Measurements from ENCODE around the gene CUEDC1. TPM values are rescaled to one million over a fixed set of nuclear protein-coding genes. Genes with fewer than 3 reads are reported as not detected.

CUEDC1 gene
- total and polyA plus RNA-seq, 2 of the 4 experiments (the other 2 are of a cell fraction): 4.1 to 21.2 TPM

DNA sequence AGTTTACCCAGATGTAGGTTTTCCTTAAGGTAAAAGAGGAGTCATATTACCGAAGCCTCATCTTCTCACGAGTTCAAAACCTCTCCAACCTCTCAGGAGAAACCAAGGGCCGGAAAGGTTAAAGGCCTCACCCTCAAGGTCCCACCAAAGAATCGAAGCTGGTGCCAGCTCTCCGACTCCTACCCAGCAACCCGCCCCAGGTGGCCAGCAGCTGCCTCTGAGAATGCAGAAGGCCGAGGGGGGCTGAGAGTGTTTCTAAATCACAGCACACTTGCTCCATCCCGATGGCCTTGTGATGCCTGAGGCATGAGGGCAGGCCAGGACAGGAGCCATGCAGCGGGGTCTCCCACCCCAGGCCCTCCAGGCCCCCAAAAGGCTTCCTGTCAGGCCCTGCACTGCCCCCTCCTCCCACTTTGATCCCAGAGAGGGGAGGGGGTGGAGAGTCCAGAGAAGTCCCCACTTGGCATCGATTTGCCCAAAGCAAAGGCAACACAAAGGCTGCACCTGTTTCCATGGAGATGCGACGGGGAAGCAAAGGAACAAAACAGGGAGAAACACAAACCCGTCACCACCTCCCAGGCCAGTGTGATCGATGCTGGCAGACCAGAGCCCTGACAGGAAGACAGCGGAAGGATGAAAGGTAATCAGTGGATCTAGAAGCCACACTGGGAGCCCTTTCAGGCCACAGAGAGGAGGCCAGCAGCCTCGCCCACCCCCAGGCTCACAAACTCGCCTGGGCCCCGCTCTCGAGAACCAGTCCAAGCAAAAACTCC lies 39.0 kb downstream of the CUEDC1 start:
- peak overlapping the region; percentile 18 for H2AFZ ChIP-seq (replicated peaks; ENCODE audit: low read length, poor library complexity)
- H3K18ac ChIP-seq (ENCODE audit: low read depth, low read length): no peak overlapping the region
- dilution Hi-C loops (cut with HindIII; ENCODE audit: low sequenced_read_pairs, unreplicated experiment): no loop called here
- H3K14ac ChIP-seq (replicated peaks; ENCODE audit: low read depth, low read length): 0 out of 2 replicates have a peak overlapping the region, but pooled peaks have one; percentile 35
- peaks cover 54 to 90% of the 10 kb centered on the region in 2 experiments for H3K79me1 ChIP-seq (ENCODE audit: low read depth in 1 of 2, low read length in 2 of 2)
- H2BK20ac ChIP-seq (ENCODE audit: low read depth, low read length): no peak overlapping the region; the same call in 1 of the 2 replicates
- WGBS, 2 experiments (ENCODE audit: extremely low coverage in 2 of 2, insufficient read length in 1 of 2): 87% methylated on average over 7 of the region's 19 CpGs; no CpG with 5 or more reads in 1 of the 2 experiments
- no peak overlapping the region for H4K5ac ChIP-seq (ENCODE audit: low read depth, low read length)
- H3K56ac ChIP-seq (ENCODE audit: extremely low read depth, insufficient read depth, low read length): no peak overlapping the region
- H3K9me1 ChIP-seq (ENCODE audit: insufficient read depth, low read length): peaks cover 22% of the 10 kb centered on the region
- in situ Hi-C loops (cut with MboI; ENCODE audit: low sequenced_read_pairs): no loop called here
- no TSS peak for BruUV-seq (replicated peaks)
- DNase-seq (peak; percentile 26), ATAC-seq (ENCODE audit: low read depth) (peak; percentile 53)
- H3K27me3 ChIP-seq (ENCODE audit: control insufficient read depth, insufficient read depth, low read length): no peaks in the 10 kb centered on the region
- no peak overlapping the region for H4K91ac ChIP-seq (ENCODE audit: insufficient read depth, low read depth, low read length)
- H2AK9ac ChIP-seq (replicated peaks; ENCODE audit: low read depth, low read length, poor library complexity): peak overlapping the region; percentile 48
- no peak overlapping the region for H3K27ac ChIP-seq (ENCODE audit: insufficient read depth, low read length)
- intact Hi-C loops (cut with micrococcal nuclease): no loop called here
- peaks cover 28% of the 10 kb centered on the region for H3K4me1 ChIP-seq (ENCODE audit: control insufficient read depth, insufficient read depth, low read length)
- no peak overlapping the region for H3K4me2 ChIP-seq (ENCODE audit: low read depth, low read length)
- ChIA-PET CTCF (interaction anchor here (0.9 kb wide), 1 partner anchor 41 kb away, joined by 3 read pairs; no protein-coding TSS in a partner anchor), POLR2A (ENCODE audit: unreplicated experiment) (interaction anchor here (0.6 kb wide), 1 partner anchor 65 kb away, joined by 3 read pairs; no protein-coding TSS in a partner anchor)
- H2AK5ac ChIP-seq (ENCODE audit: low read depth, low read length): peak overlapping the region; percentile 59
- H2BK15ac ChIP-seq (ENCODE audit: low read depth, low read length): no peak overlapping the region
- H3K23ac ChIP-seq (ENCODE audit: low read depth, low read length): 0 out of 2 replicates have a peak overlapping the region, but pooled peaks have one; percentile 24
- no peaks in the 10 kb centered on the region for H3K9me3 ChIP-seq (ENCODE audit: control insufficient read depth, insufficient read depth, low read length)
- H3K4me3 ChIP-seq (ENCODE audit: insufficient read depth, low read depth, low read length): no peak overlapping the region
- H4K20me1 ChIP-seq (ENCODE audit: insufficient read depth, low read length): peaks cover 12% of the 10 kb centered on the region; the same call in 1 of the 2 replicates
- H4K8ac ChIP-seq (ENCODE audit: low read depth in 2 of 2, low read length in 2 of 2): peak overlapping the region in 1 of 2 experiments; percentile 43; a peak in 1 of 4 replicates
- no peak overlapping the region; the same call in 1 of the 2 replicates for H2BK120ac ChIP-seq (ENCODE audit: low read depth, low read length)
- H2BK5ac ChIP-seq (ENCODE audit: low read depth, low read length, poor library complexity, severe bottlenecking): no peak overlapping the region
- H3K9ac ChIP-seq (ENCODE audit: low read depth, low read length): no peak overlapping the region
- peak overlapping the region; percentile 49 for H3K4ac ChIP-seq (ENCODE audit: low read depth, low read length)
- 0 out of 2 replicates have a peak, but pooled peaks cover 1% of the 10 kb centered on the region for H3K36me3 ChIP-seq (ENCODE audit: control insufficient read depth, insufficient read depth, low read length)
- TF ChIP-seq FOS (IDR thresholded peaks at IDR 0.05; ENCODE audit: low read depth, low read length) (no peak), BHLHE40 (IDR thresholded peaks at IDR 0.05; ENCODE audit: low read depth, low read length) (no peak), MAFK (IDR thresholded peaks at IDR 0.05; ENCODE audit: low read depth, low read length) (no peak), CEBPB (IDR thresholded peaks at IDR 0.05; ENCODE audit: low read depth, low read length) (no peak), SMC3 (IDR thresholded peaks at IDR 0.05; ENCODE audit: low read depth, low read length) (no peak), POLR2A (IDR thresholded peaks at IDR 0.05; ENCODE audit: low read depth, low read length) (no peak), MAZ (IDR thresholded peaks at IDR 0.05; ENCODE audit: borderline replicate concordance, low read depth, low read length) (no peak), RAD21 (IDR thresholded peaks at IDR 0.05; ENCODE audit: low read length) (no peak), RCOR1 (IDR thresholded peaks at IDR 0.05; ENCODE audit: insufficient replicate concordance, low read length) (no peak), USF2 (IDR thresholded peaks at IDR 0.05; ENCODE audit: low read depth, low read length) (no peak), NFE2L2 (IDR thresholded peaks at IDR 0.05; ENCODE audit: low read depth, low read length) (no peak), RFX5 (IDR thresholded peaks at IDR 0.05; ENCODE audit: low read depth, low read length) (no peak)
- TF ChIP-seq, protein P1, sequence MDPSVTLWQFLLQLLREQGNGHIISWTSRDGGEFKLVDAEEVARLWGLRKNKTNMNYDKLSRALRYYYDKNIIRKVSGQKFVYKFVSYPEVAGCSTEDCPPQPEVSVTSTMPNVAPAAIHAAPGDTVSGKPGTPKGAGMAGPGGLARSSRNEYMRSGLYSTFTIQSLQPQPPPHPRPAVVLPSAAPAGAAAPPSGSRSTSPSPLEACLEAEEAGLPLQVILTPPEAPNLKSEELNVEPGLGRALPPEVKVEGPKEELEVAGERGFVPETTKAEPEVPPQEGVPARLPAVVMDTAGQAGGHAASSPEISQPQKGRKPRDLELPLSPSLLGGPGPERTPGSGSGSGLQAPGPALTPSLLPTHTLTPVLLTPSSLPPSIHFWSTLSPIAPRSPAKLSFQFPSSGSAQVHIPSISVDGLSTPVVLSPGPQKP (IDR thresholded peaks at IDR 0.05; ENCODE audit: borderline replicate concordance, low read depth, low read length): no peak
- TF ChIP-seq, protein P2, sequence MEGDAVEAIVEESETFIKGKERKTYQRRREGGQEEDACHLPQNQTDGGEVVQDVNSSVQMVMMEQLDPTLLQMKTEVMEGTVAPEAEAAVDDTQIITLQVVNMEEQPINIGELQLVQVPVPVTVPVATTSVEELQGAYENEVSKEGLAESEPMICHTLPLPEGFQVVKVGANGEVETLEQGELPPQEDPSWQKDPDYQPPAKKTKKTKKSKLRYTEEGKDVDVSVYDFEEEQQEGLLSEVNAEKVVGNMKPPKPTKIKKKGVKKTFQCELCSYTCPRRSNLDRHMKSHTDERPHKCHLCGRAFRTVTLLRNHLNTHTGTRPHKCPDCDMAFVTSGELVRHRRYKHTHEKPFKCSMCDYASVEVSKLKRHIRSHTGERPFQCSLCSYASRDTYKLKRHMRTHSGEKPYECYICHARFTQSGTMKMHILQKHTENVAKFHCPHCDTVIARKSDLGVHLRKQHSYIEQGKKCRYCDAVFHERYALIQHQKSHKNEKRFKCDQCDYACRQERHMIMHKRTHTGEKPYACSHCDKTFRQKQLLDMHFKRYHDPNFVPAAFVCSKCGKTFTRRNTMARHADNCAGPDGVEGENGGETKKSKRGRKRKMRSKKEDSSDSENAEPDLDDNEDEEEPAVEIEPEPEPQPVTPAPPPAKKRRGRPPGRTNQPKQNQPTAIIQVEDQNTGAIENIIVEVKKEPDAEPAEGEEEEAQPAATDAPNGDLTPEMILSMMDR (conservative IDR thresholded peaks at IDR 0.05; ENCODE audit: low read depth, low read length): no peak

Measured in IMR-90 (cell line).